Pancreas (tissue), 10 donors: ENCODE results near the gene WDTC1. TPM values are rescaled to one million over a fixed set of nuclear protein-coding genes. Genes with fewer than 3 reads are reported as not detected.
A peak's percentile ranks its signal among the peaks of the same experiment; 100 is the strongest.

Source experiments
- ATAC-seq, 4 donors: fragments of 200-7000 bp; cut with Tn5 transposase; one replicate each; pipeline versions ENCODE4 v1.8.0 to v1.9.1; 2020; ENCODE audit warnings: mild to moderate bottlenecking in 4 of 4, moderate library complexity in 4 of 4
- DNase-seq, 6 donors: peaks; one replicate each; pipeline ENCODE4 v3.0.0-alpha.2; 2020
- FAIRE-seq: peaks from 2 replicates; lab custom pipeline; 2012; peaks lifted over from hg19 to GRCh38; lab: Jason Lieb, UNC
- H3K27ac ChIP-seq, 4 donors: fragments of 200-600 bp; sonication (generic); 1 replicate in 3 of 4; 2 replicates in 1 of 4; pipeline versions ENCODE4 v1.5.0 to v1.8.0; 2020
- H3K27me3 ChIP-seq, 4 donors: fragments of 200-600 bp; one replicate each; pipeline ENCODE4 v1.8.0; 2021
- H3K36me3 ChIP-seq, 3 donors: fragments of 200-600 bp; sonication (generic) in 1 of 3; one replicate each; pipeline versions ENCODE4 v1.5.0 to v1.8.0; 2020 to 2021
- H3K4me1 ChIP-seq, 3 donors: fragments of 200-600 bp; one replicate each; pipeline ENCODE4 v1.8.0; 2021
- H3K4me3 ChIP-seq, 4 donors: fragments of 200-600 bp; sonication (generic) in 2 of 4; one replicate each; pipeline versions ENCODE4 v1.5.0 to v1.8.0; 2020 to 2021
- H3K9me3 ChIP-seq, 4 donors: fragments of 200-600 bp; one replicate each; pipeline ENCODE4 v1.8.0; 2021
- CTCF ChIP-seq, 4 donors: fragments of 200-600 bp; sonication (generic) in 3 of 4; IDR thresholded peaks; one replicate each; pipeline versions ENCODE4 v1.5.0 to v1.8.0; 2021; ENCODE audit warnings: antibody characterized with exemption in 4 of 4
- WGBS, 2 donors: extraction: QIAGEN DNeasy Blood & Tissue Kit; methylation state at CpG; one replicate each; pipeline ENCODE4 v1.1.7; 2013; 5-methylcytosine and 5-hydroxymethylcytosine counted together
- intact Hi-C, 3 donors: fragments of 100-400 bp; cut with DNase I; formaldehyde crosslinking; loops; one replicate each; pipeline versions ENCODE4 v1.11.1 to v1.14.2; 2022
- polyA plus RNA-seq, 2 donors: library from polyadenylated mRNA; stranded (reverse); fragments of 200-250 nt; gene quantifications; one replicate each; pipeline ENCODE4 v1.2.3, GENCODE V29; 2013
- total RNA-seq, 6 donors: library from RNA; stranded (reverse); fragmentation: NEBNext Ultra II Directional in 4 of 6; extraction: Animal tissue kit (Norgen Biotek cat#: 25700) in 4 of 6; gene quantifications; one replicate each; pipeline versions ENCODE4 v1.2.1 to v1.2.4, GENCODE V29; 2021 to 2023
- donor health status: healthy with polysubstance abuse.
- donor health status: DM: no; HTN: no; CAD: no; lungs with moderate emphysema.
- donor health status: DM: no; HTN: no; CAD: no.
- donor health status: control.
- donor health status: control.
- donor health status: Bipolar disorder and iron deficiency.
- donor health status: DM: yes; HTN: yes; CAD: no.
- donor health status: DM: no; HTN: no; CAD: no.
- donor health status: DM: no; HTN: no; CAD: no.
- donor health status: DM: yes; HTN: yes; CAD: no.

Gene WDTC1
- total and polyA plus RNA-seq, 8 donors: 12.2 to 33.2 (median 18.2) TPM

- no peak for TF ChIP-seq CTCF (IDR thresholded peaks at IDR 0.05)
- FAIRE-seq: no peak
- H3K4me3 ChIP-seq: no peak overlapping the region
- no peak for DNase-seq
- H3K27ac ChIP-seq: no peak overlapping the region
- no peak for ATAC-seq
- intact Hi-C loops: loop anchor here in 1 of 3 donors (10.0 kb wide), 1 partner anchor 54 kb away; the partner anchor contains the start of gene CD164L2
- no peaks in the 10 kb centered on the region for H3K9me3 ChIP-seq
- H3K36me3 ChIP-seq: peaks cover 0 to 22% (median 7%) of the 10 kb centered on the region in 3 donors
- no peaks in the 10 kb centered on the region for H3K4me1 ChIP-seq
- no peaks in the 10 kb centered on the region for H3K27me3 ChIP-seq
- 78 to 82% methylated on average over 8 of the region's 8 CpGs for WGBS, 2 donors
These were observed 96.4 kb downstream of the WDTC1 start for GRCh38 chr1:27330786-27331185.

- Histone ChIP-seq H3K27me3 (no peaks in the 10 kb centered on the region), H3K4me3 (no peak overlapping the region), H3K36me3 (peaks cover 0 to 19% (median 7%) of the 10 kb centered on the region in 3 donors), H3K27ac (no peak overlapping the region), H3K9me3 (no peaks in the 10 kb centered on the region), H3K4me1 (no peaks in the 10 kb centered on the region)
- ATAC-seq (no peak), DNase-seq (no peak), FAIRE-seq (no peak)
- intact Hi-C loops: loop anchor here in 1 of 3 donors (10.0 kb wide), 1 partner anchor 53 kb away; the partner anchor contains the start of gene CD164L2
- TF ChIP-seq CTCF (IDR thresholded peaks at IDR 0.05): no peak
- WGBS, 2 donors: 91 to 97% methylated on average over 3 of the region's 3 CpGs
These were observed 97.0 kb downstream of the WDTC1 start for GRCh38 chr1:27331426-27331825.

- no peak for FAIRE-seq
- H3K27ac ChIP-seq: no peak overlapping the region
- no peaks in the 10 kb centered on the region for H3K9me3 ChIP-seq
- 85 to 89% methylated on average over 5 of the region's 5 CpGs for WGBS, 2 donors
- H3K36me3 ChIP-seq: peaks cover 0 to 19% (median 7%) of the 10 kb centered on the region in 3 donors
- H3K4me1 ChIP-seq: no peaks in the 10 kb centered on the region
- TF ChIP-seq CTCF (IDR thresholded peaks at IDR 0.05): no peak
- DNase-seq: no peak
- no peak for ATAC-seq
- H3K27me3 ChIP-seq: no peaks in the 10 kb centered on the region
- intact Hi-C loops: loop anchor here in 1 of 3 donors (10.0 kb wide), 1 partner anchor 53 kb away; the partner anchor contains the start of gene CD164L2
- no peak overlapping the region for H3K4me3 ChIP-seq
These were observed 97.5 kb downstream of the WDTC1 start for GRCh38 chr1:27331922-27332321.

- Histone ChIP-seq H3K27ac (no peak overlapping the region), H3K36me3 (peaks cover 0 to 19% (median 7%) of the 10 kb centered on the region in 3 donors), H3K4me1 (no peaks in the 10 kb centered on the region), H3K27me3 (no peaks in the 10 kb centered on the region), H3K9me3 (no peaks in the 10 kb centered on the region), H3K4me3 (no peak overlapping the region)
- WGBS, 2 donors: 58 to 60% methylated on average over 11 of the region's 11 CpGs
- no peak for FAIRE-seq
- intact Hi-C loops: loop anchor here in 1 of 3 donors (10.0 kb wide), 1 partner anchor 52 kb away; the partner anchor contains the start of gene CD164L2
- TF ChIP-seq CTCF (IDR thresholded peaks at IDR 0.05): peak; percentile 70 to 86 (median 80)
- ATAC-seq: peak; percentile 72 to 90 (median 78)
- DNase-seq: peak in 2 of 6 donors; percentile 58 to 73
These were observed 98.3 kb downstream of the WDTC1 start for GRCh38 chr1:27332536-27333281.
